Fibroblast of skin of left biceps (primary cell): Measurements from ENCODE around the gene COL4A1.

Experiments
- DNase-seq, 2 experiments: peaks; one replicate each; pipeline ENCODE4 v3.0.0-alpha.2; 2013; ENCODE audit warnings: low read depth in 2 of 2

Gene COL4A1

DNA sequence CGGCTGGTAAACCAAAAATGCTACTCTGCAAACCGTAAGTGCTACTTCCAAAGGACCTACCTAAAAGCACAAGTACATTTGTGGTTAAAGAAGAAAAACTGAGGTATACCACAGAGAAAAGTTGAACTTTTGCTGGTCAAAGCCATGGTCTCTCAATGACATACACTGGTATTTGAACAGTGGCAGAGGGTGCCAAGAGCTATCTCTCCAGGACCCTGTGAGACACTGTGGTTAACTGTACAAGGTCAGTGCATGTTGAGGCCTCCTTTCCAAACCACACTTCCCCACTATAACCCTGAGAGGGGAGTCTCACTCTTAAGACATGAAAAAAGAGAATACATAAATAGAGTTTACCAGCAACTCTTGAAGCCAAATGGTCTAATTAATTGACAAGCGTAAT, 49.5 kb downstream of the COL4A1 start:
- no peak for DNase-seq

DNA sequence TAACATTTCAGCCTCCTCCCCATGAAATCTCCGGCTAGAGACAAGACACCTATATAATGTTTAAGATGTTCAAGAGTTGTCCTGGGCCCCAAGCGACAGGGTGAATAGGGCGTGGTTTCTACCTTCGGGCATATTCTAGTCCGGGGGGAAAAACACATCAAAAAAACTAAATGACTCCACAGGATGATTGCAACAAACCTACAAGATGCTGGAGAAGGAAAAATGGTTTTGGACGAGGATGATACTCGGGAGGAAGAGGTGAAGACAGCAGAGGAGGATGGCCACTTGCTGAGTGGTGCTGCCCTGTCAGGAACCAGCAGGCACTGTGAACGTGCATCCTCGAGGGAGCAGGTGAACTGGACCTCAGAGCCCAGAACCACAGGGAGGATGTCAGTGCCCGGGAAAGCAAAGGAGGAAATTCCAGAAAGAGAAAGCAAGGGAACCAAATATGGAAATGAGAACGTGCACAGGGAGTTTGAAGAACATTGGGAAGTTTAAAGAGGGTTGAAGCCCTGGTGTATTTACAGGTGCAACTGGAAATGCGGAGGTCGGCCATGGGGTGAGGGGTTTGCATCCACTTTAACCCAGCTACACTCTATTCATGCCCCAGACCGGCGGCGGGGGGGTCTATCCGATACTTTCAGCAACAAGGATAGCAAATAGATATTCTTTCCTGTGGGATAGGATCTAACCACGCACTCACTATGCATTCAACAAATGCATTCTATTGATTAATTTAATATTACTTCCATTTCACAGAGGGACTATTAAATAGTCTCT, 50.6 kb downstream of the COL4A1 start:
- no peak for DNase-seq

DNA sequence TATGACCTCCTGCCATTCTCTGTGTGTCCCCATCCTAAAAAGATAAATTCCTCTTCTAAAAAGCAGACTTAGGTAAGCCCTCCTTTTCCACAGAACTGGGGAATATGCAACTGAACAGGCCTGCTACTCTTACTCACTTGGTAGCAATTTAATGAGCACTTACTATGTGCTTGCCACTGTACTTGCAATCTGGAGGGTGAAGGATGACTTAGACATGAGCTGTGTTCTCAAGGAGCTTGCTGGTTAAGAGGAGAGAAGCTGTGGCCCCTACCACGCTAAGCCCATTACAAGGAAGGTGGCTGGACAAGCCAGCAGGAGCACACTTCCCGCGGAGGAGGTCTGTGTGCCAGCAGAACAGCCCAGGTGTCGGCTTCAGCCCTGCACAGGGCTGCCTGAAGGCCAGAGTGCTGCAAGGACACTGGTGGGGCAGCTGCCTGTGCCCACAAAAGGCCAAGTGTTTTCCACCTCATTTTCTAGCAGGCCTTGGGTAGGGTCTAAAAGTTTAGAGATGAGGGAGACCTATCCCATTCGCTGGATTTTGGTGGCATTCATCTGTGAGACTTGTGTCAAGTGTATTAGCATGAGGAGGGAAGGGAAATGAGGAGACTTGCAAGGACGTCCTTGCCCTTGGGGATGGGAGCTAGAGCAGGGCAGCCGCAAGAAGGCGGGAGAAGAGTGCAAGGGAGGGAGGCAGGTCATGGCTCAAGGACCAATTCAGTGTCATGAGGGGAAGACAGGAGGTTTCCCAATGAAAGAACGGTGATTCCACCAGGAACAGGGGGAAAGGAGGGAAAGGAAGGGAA, 52.0 kb downstream of the COL4A1 start:
- no peak for DNase-seq

DNA sequence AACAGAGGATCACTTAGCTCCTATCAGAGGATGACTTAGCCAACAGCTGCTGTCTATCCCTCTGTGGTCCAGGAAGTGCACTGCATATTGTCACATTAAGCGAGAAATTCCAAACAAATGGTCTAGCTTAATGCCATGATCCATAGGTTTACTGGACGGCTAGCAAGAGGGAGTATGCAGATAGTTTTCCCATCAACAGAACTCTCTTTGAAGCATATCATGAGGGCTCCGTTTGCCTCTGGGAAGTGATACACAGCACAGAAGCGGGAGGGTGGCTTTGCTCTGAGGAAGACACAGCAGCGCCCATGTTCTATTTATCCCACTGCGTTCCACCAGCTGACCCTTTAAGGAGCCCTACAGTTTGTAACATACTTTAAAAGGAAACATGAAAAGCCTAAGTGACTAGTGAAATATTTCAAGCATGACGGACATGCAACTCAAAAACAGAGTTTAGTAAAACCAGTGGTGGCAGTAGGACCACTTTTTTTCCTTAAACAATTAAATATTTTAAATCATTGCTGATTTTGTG, 52.7 kb downstream of the COL4A1 start:
- no peak for DNase-seq

DNA sequence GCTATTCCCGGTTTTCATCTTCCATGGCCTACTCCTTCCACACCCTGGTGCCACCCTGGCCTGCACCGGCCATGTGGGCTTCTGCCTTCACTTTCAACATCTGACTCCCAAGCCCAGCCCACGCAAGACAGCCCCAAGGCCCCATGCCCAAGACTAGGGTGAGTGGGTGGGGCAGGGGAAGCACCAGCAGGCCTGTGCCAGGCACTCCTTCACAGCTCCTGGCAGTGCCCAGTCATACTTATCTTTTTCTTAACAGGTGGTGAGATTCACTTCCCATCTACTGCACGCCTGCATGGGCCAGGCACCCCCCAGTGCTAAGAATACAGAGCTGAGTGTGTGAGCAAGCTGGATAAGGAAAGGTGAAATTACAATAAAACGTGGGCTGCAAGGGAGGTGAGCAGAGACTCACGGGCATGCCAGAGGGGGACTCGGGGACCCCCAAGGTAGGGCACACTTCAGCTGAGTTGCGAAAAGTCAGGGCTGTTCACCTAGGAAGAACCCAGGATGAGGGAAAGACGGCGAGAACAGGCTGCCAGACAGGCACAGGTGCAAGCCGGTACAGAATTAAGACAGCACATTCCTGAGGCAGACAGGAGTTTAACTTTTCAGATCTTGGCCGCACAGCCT, 55.7 kb downstream of the COL4A1 start:
- no peak for DNase-seq

DNA sequence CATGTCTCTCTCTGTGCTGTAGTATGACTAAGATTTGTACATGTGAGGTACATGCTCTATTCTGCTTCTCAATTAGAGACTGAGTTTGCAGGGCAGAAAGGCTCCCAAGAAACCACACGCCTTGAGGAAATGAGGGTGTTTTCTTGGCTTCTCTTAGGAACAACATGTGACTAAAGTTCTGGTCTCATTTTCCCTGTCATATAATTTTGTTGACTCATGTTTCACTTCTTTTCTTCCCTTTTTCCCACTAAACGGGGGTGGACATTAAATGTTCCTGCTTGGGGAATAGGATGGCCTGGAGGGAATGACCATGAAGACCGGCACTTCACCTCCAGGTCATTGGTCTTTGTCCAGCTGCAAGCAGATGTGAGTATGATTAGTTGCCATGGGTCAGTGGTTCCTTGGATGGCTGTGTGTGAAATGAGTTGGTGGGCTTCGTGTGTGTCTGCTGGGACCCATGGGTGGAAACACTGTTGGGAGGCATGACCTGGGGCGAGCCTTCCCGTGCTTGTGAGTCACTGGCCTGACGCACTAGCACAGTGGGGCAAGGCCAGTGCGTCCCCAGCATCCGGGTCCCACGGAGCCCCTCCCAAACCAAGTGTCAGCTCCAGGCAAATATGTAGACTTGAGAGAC, 56.6 kb downstream of the COL4A1 start:
- DNase-seq: no peak

DNA sequence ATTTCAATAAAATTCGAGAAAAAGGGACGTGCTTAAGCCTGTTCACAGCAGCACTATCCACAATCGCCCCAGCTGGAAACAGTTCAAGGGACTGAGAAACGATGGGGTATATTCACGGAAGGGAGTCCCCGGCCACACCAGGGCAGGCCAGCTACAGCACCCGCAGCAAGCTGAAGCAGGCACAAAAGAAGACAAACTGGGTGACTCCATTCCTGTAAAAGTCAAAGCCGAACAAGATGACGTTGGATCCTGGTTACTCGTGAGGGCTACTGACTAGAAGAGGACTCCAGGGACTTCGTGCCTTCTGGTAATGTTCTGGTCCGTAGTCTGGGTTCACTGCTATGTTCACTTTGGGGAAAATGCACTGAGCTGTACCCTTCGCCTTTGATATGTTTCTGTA, 57.6 kb downstream of the COL4A1 start:
- no peak for DNase-seq

DNA sequence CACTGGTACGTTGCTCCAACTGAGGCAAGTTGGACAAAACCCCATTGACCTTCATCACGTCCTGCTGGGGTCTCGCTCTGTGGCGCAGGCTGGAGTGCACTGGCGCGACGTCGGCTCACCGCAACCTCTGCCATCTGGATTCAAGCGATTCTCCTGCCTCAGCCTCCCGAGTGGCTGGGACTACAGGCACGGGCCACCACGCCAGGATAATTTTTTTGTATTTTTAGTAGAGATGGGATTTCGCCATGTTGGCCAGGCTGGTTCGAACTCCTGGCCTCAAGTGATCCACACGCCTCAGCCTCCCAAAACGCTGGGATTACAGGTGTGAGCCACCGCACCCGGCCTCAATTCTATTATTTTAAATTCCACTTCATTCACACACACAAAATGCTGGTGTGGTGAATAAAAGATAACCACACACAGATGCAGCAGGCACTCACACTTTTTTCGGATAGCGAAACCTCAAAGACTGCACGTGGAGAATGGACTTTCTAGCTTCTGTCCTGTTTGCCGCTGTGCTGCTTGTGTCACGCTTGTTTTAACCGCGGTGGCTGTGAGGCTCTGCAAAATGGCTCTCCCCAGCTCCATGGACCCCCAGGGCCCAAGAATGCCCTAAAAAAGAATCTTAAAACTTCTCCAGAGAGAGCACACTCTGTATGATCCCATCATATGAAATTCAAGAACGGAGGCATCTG, 58.4 kb downstream of the COL4A1 start:
- DNase-seq: no peak

DNA sequence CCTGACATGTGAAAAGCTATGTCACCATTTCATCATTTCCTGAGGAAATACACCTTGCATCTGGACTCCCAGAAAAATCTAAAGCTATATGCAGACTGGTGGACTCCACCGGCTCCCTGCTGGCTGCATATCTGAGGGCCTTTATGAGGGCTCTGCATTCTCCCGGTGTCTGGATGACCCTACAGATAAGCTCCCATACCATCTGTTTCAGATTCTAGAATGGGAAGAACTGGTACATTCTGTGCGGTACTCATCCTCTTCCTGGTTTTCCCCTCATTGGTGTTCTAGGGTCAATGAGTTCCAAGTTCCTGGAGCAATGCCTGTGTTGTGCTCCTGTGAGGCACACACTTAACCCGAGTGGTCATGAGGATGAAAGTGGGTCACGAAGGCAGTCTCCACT, 60.4 kb downstream of the COL4A1 start:
- DNase-seq: no peak

DNA sequence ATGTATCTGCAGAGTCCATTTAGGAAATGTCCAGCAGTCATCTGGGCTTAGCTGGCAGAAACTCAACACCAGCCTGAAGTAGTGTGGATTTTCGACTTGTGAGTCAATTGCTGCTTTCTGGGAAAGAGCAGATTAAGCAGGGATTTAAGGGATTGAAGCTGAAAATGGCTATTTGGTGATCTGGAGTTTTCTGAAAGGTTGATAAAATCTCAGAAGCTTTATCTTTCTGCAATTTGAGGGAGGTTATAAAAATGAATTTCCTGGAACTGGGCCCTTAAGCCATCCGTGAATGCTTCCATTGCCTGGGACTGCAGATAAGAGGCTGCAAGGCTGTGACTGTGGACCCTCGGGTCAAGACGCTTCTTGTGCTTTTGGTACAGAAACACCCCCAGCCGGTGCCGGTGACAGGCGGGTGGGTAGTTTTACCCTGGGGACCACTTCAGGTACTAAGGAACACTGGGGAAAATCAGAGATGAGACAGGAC, 61.5 kb downstream of the COL4A1 start:
- DNase-seq: no peak

DNA sequence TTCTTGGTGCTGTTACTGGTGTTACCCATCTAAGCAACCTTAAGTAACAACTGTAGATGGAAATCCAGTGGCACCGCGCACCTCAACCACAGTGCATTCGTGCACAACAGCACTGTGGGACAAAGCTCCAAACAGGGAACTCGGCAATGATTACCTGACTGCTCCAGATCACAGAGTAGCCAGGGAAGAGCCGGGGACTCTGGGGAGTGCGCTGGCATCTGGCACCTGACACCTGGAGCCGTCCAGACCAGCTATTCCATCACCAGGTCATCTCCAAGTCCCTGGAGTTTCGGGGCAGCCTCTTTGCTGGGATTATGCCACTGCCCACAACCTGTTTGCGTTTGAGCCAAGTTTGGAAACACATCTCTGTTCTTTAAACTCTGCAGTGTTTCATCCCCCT, 62.0 kb downstream of the COL4A1 start:
- DNase-seq: no peak

DNA sequence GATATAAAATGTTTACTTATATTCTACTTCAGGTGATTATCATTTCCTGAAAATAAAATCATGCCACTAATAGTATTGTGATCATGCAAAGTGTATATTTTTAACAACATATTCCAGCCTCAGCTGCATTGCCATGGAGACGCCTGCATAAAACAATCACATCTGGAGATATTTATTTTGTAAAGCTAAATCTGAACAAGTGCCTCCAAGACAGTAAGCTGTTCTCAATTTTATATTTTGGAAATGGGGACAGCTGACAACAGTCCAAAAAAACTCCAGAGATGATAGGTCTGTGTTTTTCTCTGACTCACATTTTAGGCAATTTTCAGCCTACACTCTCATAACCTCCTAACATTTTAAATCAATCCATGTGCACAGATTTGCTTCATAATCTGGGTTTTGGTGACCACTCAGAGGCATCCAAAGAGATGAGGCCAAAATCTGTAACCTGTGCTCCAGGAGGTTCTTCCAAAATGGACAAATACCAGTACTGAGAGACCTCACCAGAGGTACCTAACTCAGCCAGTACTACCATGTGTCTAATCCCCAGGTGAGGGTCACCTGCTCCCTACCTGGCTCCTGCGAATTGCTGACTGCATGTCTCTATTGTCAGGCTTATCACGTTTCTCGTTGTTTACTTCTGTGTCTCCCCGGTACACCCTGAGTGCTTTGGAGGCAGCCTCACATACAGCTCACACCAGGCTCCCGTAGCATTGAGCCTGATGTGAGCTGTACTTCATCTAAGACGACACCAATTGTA, 62.7 kb downstream of the COL4A1 start:
- DNase-seq: peak; percentile 69 to 78

DNA sequence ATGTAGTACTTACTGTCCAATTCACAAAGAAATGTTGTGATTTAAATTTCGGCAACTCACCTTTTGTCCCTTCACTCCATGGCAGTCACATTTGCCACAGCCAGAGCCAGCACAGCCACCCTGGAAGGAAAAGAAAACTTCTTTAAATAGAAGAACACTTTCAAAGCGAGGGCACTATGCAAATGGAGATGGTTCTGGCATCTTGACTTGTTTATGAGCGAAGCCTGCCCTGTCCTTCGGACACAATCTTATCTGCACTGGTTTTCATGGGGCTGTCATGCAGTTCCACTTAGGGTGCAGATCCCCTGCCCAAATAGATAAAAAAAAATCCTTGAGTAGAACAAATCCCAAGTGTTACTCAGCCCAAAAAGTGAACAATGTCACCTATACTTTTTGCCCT, 64.3 kb downstream of the COL4A1 start:
- DNase-seq: no peak

DNA sequence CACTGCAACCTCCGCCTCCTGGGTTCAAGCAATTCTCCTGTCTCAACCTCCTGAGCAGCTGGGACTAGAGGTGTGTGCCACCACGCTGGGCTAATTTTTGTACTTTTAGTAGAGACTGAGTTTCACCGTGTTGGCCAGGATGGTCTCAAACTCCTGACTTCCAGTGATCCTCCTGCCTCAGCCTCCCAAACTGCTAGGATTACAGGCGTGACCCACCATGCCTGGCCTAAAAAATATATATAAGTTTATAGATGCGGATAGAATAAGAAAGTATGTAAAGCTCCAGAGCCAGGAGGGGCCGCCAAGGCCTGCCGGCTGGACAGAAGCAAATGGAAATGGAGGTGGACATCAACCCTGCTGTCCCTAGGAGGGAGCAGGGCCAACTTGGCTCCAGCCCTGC, 66.0 kb downstream of the COL4A1 start:
- DNase-seq: no peak

DNA sequence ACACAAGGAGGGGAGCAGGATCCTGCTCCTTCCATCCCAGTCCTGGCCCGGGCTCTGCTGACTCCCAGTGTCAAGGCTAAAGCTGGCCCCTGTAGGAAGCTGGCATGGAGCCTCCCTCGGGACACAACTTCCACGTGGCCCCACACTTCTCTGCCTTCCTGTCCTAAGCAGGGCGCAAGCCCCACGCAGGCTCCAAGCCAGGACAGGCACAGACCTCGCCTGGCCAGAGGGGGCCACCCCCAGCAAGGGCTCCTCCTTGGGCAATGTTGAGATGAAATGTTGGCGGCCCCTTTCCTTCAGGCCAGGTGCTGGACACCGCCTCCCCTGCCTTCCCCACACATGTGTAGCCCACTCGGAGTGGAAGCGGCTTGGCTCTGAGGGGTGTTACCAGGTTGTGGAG, 66.6 kb downstream of the COL4A1 start:
- no peak for DNase-seq

DNA sequence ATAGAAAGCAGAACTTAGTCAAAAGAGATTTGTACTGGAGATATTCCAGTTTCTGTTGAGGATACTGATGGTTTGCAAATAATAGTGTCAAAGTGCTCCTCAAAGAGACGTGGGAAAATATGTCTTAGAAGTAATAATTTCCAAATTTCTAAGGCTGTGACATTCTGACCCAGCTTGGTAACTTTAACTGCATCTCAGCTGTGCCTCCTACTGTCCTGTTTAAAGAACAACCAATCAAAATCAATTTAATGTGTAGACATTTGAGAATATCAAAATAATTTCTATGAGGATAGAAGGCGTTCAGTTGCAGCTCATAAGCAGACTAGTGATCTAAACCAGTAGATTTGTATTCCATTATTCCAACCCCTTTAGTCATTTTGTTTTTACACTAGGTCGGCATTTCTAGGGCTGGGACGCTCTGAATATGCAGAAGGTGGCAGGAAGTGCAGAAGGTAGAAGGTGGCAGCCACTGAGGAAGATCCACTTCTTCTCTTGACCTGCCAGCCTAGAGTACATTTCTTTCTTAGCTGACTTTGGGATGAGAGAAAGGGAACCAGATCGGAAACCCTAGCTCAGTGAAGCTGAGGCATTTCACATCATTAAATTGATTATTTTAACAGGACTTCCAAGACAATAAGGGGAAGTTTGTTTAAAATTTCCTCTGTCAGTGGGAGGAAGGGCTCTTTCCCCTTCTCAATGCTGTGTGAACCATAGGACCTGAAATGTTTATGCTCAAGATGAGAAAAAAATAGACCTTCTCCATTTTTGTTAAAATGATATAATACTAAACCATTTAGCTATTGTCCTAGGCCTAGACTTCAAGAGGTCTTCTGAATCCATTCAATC, 67.5 kb downstream of the COL4A1 start:
- DNase-seq: no peak

DNA sequence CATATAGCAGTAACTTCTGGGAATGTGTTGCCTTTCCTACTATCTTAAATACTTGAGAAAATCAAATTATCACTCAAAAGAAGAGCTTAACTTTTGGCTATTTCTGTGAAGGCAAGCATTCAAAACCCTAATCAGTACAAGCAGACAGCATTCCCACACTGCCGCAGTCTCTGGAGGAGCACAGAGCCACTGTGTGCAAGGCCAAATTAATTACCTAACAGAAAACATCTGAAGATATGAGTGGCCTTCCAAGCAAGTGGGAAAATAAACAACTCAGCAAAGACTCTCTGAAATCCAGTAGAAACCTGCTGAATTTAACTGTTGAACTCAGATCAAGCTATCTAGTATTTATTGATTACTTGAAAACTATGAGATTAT, 68.2 kb downstream of the COL4A1 start:
- DNase-seq: no peak

DNA sequence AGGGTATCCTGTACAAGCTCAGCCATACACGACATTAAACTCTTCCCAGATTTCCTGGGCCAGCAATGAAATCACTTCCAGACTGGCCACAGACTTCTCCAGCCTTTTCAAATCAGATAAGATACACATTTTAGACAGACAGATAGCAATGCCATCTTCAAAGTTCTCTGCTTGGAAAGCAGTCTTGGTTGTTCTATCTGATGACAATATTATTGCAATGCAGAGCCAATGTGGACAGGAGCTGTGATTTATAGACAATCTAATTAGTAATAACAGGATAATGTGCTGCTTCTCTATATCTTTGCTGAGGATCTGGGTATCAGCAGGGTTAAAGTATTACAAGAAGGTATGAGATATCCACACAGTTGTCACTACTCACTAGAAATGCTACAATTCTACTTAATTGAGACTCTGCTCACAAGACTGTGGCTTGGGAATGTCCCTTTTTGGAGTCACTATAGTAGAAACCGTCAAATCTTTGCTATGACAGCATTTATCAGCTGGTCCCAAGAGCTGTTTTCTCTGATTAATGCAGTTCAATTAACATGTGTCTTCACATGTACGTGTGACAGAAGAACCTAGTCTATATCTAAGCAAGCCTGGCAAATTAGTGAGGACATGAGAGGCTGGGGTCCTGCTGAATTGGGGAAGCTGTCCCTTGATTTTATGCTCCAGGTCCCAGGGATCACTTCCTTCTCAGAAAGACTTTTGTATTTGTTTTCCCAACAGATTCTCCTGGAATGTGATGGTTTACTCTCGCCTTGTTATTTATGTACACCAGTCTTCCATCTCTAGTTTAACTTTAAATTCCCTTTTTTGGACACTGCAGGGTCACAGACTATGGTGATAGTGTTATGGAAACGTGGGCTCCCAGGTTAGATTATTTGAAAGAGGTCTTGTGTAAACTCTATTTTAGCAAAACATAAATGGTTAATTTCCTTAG, 68.8 kb downstream of the COL4A1 start:
- DNase-seq: no peak

DNA sequence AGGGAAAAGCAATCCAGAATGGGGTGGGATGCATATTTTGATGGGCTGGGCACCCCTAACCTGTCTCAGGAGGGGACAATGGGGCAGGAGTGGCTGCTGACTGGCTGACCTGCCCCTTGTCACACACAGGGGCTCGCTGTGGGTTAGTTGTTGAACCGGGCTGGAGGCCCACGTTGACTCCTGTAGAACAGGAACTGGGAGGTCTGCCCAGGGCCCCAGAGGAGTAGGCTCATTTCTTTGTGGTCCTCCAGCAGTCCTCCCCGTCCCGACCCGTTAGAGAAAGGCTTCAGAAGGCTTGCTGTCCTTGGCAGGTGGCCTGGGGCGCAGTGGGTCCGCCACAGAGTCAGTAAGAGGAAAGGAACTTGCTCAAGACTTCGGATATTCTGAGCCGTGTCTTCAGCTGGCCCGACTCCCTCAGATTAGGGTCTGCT, 70.1 kb downstream of the COL4A1 start:
- DNase-seq: no peak
